ENCODE data around the gene N4BP2L2. TPM values are rescaled to one million over a fixed set of nuclear protein-coding genes. Genes with fewer than 3 reads are reported as not detected.

Gene N4BP2L2
- total and polyA plus RNA-seq, 2 of the 8 experiments (the other 6 are each of a cell fraction or from before 2014, with no cell fraction given) = 14.6 to 67.6 TPM

- TF ChIP-seq CHD7 (IDR thresholded peaks at IDR 0.05; ENCODE audit: insufficient replicate concordance, low read length) = no peak
- TF ChIP-seq NANOG (IDR thresholded peaks at IDR 0.05; ENCODE audit: insufficient read depth, low read depth, low read length, poor library complexity, severe bottlenecking) = no peak
- no peak for TF ChIP-seq KDM1A (IDR thresholded peaks at IDR 0.05; ENCODE audit: borderline replicate concordance, low read length)
- no peak for TF ChIP-seq RFX5 (IDR thresholded peaks at IDR 0.05; ENCODE audit: borderline replicate concordance, low read depth, low read length)
- no peak for TF ChIP-seq JUND (IDR thresholded peaks at IDR 0.05; ENCODE audit: low read length)
- TF ChIP-seq TCF12 (IDR thresholded peaks at IDR 0.05; ENCODE audit: low read depth, low read length) = no peak
- TF ChIP-seq POLR2A (IDR thresholded peaks at IDR 0.05; ENCODE audit: control extremely low read depth in 1 of 2, low read depth in 2 of 2, low read length in 2 of 2) = no peak
Measured at GRCh38 chr13:32430018-32430747, 108.4 kb downstream of the N4BP2L2 start (continued).
